HepG2 (cell line): ENCODE measurements around the gene ANKRD52. TPM values are rescaled to one million over a fixed set of nuclear protein-coding genes. Genes with fewer than 3 reads are reported as not detected.

Experiments used
- ATAC-seq: fragments of 200-7000 bp; cut with Tn5 transposase; 3 replicates; pipeline ENCODE4 v1.9.1; 2020; ENCODE audit warnings: mild to moderate bottlenecking, moderate library complexity
- BruUV-seq: library from RNA; stranded (reverse); fragments of 400-500 nt; replicated peaks from 2 replicates; lab custom pipeline; 2021; lab: Mats Ljungman, UMichigan
- CTCF ChIA-PET: fragments of 300-600 bp; formaldehyde crosslinking; extraction: SDS; loops from one replicate; lab custom pipeline; 2021; ENCODE audit warnings: low total read pairs, inconsistent platforms, low intra/inter-chr PET ratio; lab: Yijun Ruan, JAX
- POLR2A ChIA-PET: fragments of 350-600 bp; sonication (Branson Sonifier 250); formaldehyde crosslinking; loops from one replicate; lab custom pipeline; 2020; ENCODE audit warnings: antibody characterized with exemption, inconsistent platforms; lab: Yijun Ruan, JAX
- DNase-seq: peaks from one replicate; pipeline ENCODE4 v3.0.0-alpha.2; 2015; ENCODE audit warnings: low spot score
- FAIRE-seq: peaks from 3 replicates; lab custom pipeline; 2011; peaks lifted over from hg19 to GRCh38; lab: Jason Lieb, UNC
- H2AFZ ChIP-seq: one replicate; pipeline ENCODE4 v1.6.1; 2011; ENCODE audit warnings: low read length, inconsistent platforms
- H3K27ac ChIP-seq: fragments of 300-600 bp; 3 replicates; pipeline ENCODE4 v1.8.0; 2011; ENCODE audit warnings: mixed run types, mild to moderate bottlenecking, mixed read lengths, low read length, inconsistent platforms; ENCODE audit not compliant: insufficient read depth; ENCODE audit errors: extremely low read length
- H3K27me3 ChIP-seq, 2 experiments: fragments of 200-600 bp in 1 of 2; 2 replicates in 1 of 2; 3 replicates in 1 of 2; pipeline versions ENCODE4 v1.6.0 to v1.8.0; 2011; ENCODE audit warnings: low read length in 2 of 2, mild to moderate bottlenecking in 2 of 2, moderate library complexity in 2 of 2, inconsistent platforms in 1 of 2; ENCODE audit not compliant: insufficient read depth in 2 of 2, control insufficient read depth in 1 of 2
- H3K36me3 ChIP-seq, 2 experiments: fragments of 200-600 bp in 1 of 2; replicated peaks in 1 of 2; 2 replicates in 1 of 2; 3 replicates in 1 of 2; pipeline versions ENCODE4 v1.5.1 to v1.8.0; 2011; ENCODE audit warnings: low read length in 2 of 2, inconsistent platforms in 1 of 2; ENCODE audit not compliant: insufficient read depth in 2 of 2, control insufficient read depth in 1 of 2
- H3K4me1 ChIP-seq: 2 replicates; pipeline ENCODE4 v1.5.1; 2012; ENCODE audit warnings: low read length, inconsistent platforms; ENCODE audit not compliant: insufficient read depth
- H3K4me2 ChIP-seq: 2 replicates; pipeline ENCODE4 v1.6.0; 2011; ENCODE audit warnings: low read depth, low read length, inconsistent platforms
- H3K4me3 ChIP-seq, 3 experiments: fragments of 200-600 bp in 1 of 3; sonication (generic), shearing (Covaris generic) in 1 of 3; replicated peaks in 1 of 3; 2 replicates each; pipeline ENCODE4 v1.5.1; 2011 to 2016; ENCODE audit warnings: low read length in 3 of 3, inconsistent platforms in 2 of 3, low read depth in 2 of 3, mild to moderate bottlenecking in 2 of 3, control low read depth in 1 of 3, mixed read lengths in 1 of 3; ENCODE audit not compliant: insufficient read depth in 1 of 3
- H3K79me2 ChIP-seq: one replicate; pipeline ENCODE4 v1.6.1; 2011; ENCODE audit warnings: low read length, inconsistent platforms; ENCODE audit not compliant: insufficient read depth
- H3K9ac ChIP-seq: 2 replicates; pipeline ENCODE4 v1.6.0; 2011; ENCODE audit warnings: mild to moderate bottlenecking, low read depth, low read length, inconsistent platforms; ENCODE audit not compliant: insufficient read depth
- H3K9me3 ChIP-seq: 2 replicates; pipeline ENCODE4 v1.5.1; 2012; ENCODE audit warnings: mild to moderate bottlenecking, low read length
- H4K20me1 ChIP-seq: 2 replicates; pipeline ENCODE4 v1.6.0; 2011; ENCODE audit warnings: inconsistent platforms, mild to moderate bottlenecking, low read length, moderate library complexity; ENCODE audit not compliant: insufficient read depth
- AGO2 ChIP-seq: fragments of 200-400 bp; formaldehyde crosslinking; optimal IDR thresholded peaks from 2 replicates; pipeline ENCODE3; 2017; ENCODE audit warnings: mild to moderate bottlenecking, low read depth, low read length, moderate library complexity
- BCL3 ChIP-seq: sonication (generic); formaldehyde crosslinking; IDR thresholded peaks from 2 replicates; pipeline ENCODE4 v1.5.1; 2020; ENCODE audit warnings: mild to moderate bottlenecking, missing genetic modification reagents, moderate library complexity
- HES4 ChIP-seq: sonication (generic); formaldehyde crosslinking; IDR thresholded peaks from 2 replicates; pipeline ENCODE4 v1.9.0; 2021; ENCODE audit warnings: mild to moderate bottlenecking, missing genetic modification reagents, borderline replicate concordance
- HMGXB3 ChIP-seq: sonication (generic); formaldehyde crosslinking; IDR thresholded peaks from 2 replicates; pipeline ENCODE4 v1.4.0; 2020; ENCODE audit warnings: missing genetic modification reagents, borderline replicate concordance
- LCORL ChIP-seq, 2 experiments: fragments of 450-650 bp in 1 of 2; sonication (generic) in 1 of 2; formaldehyde crosslinking in 1 of 2; IDR thresholded peaks; 2 replicates each; pipeline versions ENCODE4 v1.5.0 to v1.6.1; 2017 to 2020; ENCODE audit warnings: antibody characterized with exemption in 1 of 2, missing genetic modification reagents in 1 of 2
- MTF1 ChIP-seq: sonication (generic); formaldehyde crosslinking; IDR thresholded peaks from 2 replicates; pipeline ENCODE4 v1.5.0; 2020; ENCODE audit warnings: missing genetic modification reagents
- NFRKB ChIP-seq: fragments of 450-650 bp; IDR thresholded peaks from 2 replicates; pipeline ENCODE4 v1.6.1; 2017
- SAFB2 ChIP-seq: sonication (generic); formaldehyde crosslinking; IDR thresholded peaks from 2 replicates; pipeline ENCODE4 v1.5.1; 2020; ENCODE audit warnings: missing genetic modification reagents, low read depth, mild to moderate bottlenecking, borderline replicate concordance
- TSC22D2 ChIP-seq: sonication (generic); formaldehyde crosslinking; IDR thresholded peaks from 2 replicates; pipeline ENCODE4 v1.5.1; 2020; ENCODE audit warnings: missing genetic modification reagents, mild to moderate bottlenecking, borderline replicate concordance
- ZNF30 ChIP-seq: sonication (generic); formaldehyde crosslinking; IDR thresholded peaks from 2 replicates; pipeline ENCODE4 v1.5.0; 2020; ENCODE audit warnings: mild to moderate bottlenecking, missing genetic modification reagents
- ZNF343 ChIP-seq: sonication (generic); formaldehyde crosslinking; IDR thresholded peaks from 2 replicates; pipeline ENCODE4 v1.4.0; 2020; ENCODE audit warnings: mild to moderate bottlenecking, missing genetic modification reagents
- ZNF709 ChIP-seq: sonication (generic); formaldehyde crosslinking; IDR thresholded peaks from 2 replicates; pipeline ENCODE4 v1.5.0; 2020; ENCODE audit warnings: mild to moderate bottlenecking, missing genetic modification reagents
- ZNF790 ChIP-seq: sonication (generic); formaldehyde crosslinking; IDR thresholded peaks from 2 replicates; pipeline ENCODE4 v1.8.0; 2022; ENCODE audit warnings: missing genetic modification reagents, mild to moderate bottlenecking, borderline replicate concordance
- WGBS: methylation state at CpG from one replicate; pipeline ENCODE4 v1.1.6; 2017; ENCODE audit warnings: low lambda C conversion rate; 5-methylcytosine and 5-hydroxymethylcytosine counted together
- in situ Hi-C: cut with HindIII; loops from 2 replicates; pipeline ENCODE4 v1.10.0; 2017; ENCODE audit warnings: low pct_unique_long_range_greater_than_20kb; ENCODE audit not compliant: extremely low pct_ligation_motif_present
- intact Hi-C: fragments of 100-400 bp; cut with micrococcal nuclease; formaldehyde crosslinking; loops from one replicate; pipeline ENCODE4 v1.10.0; 2022; ENCODE audit not compliant: unreplicated experiment
- polyA plus RNA-seq, 8 experiments: library from polyadenylated mRNA; depleted of rRNA in 3 of 8; stranded (reverse) in 7 of 8; unstranded in 1 of 8; fragments of >200 nt; fragmentation: Illumina TruSeq in 4 of 8; extraction: Trizol in 4 of 8; gene quantifications; 2 replicates each; pipeline versions ENCODE4 v1.2.1 to v1.2.3, GENCODE V29; 2011 to 2016; ENCODE audit warnings: low read depth in 4 of 8, missing spikeins in 1 of 8, mixed read lengths in 1 of 8; ENCODE audit not compliant: insufficient read depth in 1 of 8
- total RNA-seq, 5 experiments: library from RNA; depleted of rRNA; stranded (reverse); fragments of >200 nt; fragmentation: Illumina TruSeq; extraction: Trizol; gene quantifications; 2 replicates each; pipeline ENCODE4 v1.2.3, GENCODE V29; 2016; ENCODE audit warnings: low read depth in 1 of 5
- TF ChIP-seq, protein P1 (sequence below): sonication (generic); formaldehyde crosslinking; IDR thresholded peaks from 2 replicates; pipeline ENCODE4 v1.4.0; 2020; ENCODE audit warnings: mild to moderate bottlenecking, missing genetic modification reagents
- TF ChIP-seq, protein P2 (sequence below): sonication (generic); formaldehyde crosslinking; IDR thresholded peaks from 2 replicates; pipeline ENCODE4 v1.4.0; 2020; ENCODE audit warnings: missing genetic modification reagents

ANKRD52 gene
- total and polyA plus RNA-seq, 2 of the 13 experiments (the other 11 are each of a cell fraction or from before 2014, with no cell fraction given) = 7.8 to 9.2 TPM

- 2% methylated on average over 4 of the region's 4 CpGs for WGBS
- Histone ChIP-seq H3K36me3 (no peaks in the 10 kb centered on the region; a peak in 2 of 5 replicates), H4K20me1 (no peaks in the 10 kb centered on the region), H3K79me2 (peaks cover 12% of the 10 kb centered on the region), H3K27ac (peak overlapping the region; percentile 89), H3K9me3 (no peaks in the 10 kb centered on the region), H3K4me1 (peaks cover 37% of the 10 kb centered on the region), H3K27me3 (no peaks in the 10 kb centered on the region; a peak in 1 of 5 replicates), H3K9ac (peak overlapping the region; percentile 90), H2AFZ (no peak overlapping the region), H3K4me2 (peak overlapping the region; percentile 95), H3K4me3 (peak overlapping the region; percentile 91 to 94 (median 91))
- ChIA-PET CTCF (interaction anchor here (1.1 to 2.6 kb wide), 3 partner anchors 10 to 95 kb away, joined by 3 to 12 read pairs (median 3); partner anchors contain the start of gene ANKRD52), POLR2A (interaction anchor here (0.7 to 3.8 kb wide), 26 partner anchors 9 to 1232 kb away, joined by 3 to 96 read pairs (median 10); partner anchors contain the start of genes ANKRD52, CNPY2, COQ10A and CS)
- BruUV-seq = no TSS peak
- DNase-seq = no peak
- in situ Hi-C loops (loop anchor here (5.0 kb wide), 1 partner anchor 35 kb away; the partner anchor contains the start of gene ANKRD52), intact Hi-C loops (loop anchor here (2.0 to 5.0 kb wide), 2 partner anchors 35 to 104 kb away; partner anchors contain the start of genes ANKRD52 and ZC3H10)
- no peak for ATAC-seq
- no peak for FAIRE-seq
- no peak for TF ChIP-seq SAFB2 (CRISPR knock-in tag)
- TF ChIP-seq, protein P1, sequence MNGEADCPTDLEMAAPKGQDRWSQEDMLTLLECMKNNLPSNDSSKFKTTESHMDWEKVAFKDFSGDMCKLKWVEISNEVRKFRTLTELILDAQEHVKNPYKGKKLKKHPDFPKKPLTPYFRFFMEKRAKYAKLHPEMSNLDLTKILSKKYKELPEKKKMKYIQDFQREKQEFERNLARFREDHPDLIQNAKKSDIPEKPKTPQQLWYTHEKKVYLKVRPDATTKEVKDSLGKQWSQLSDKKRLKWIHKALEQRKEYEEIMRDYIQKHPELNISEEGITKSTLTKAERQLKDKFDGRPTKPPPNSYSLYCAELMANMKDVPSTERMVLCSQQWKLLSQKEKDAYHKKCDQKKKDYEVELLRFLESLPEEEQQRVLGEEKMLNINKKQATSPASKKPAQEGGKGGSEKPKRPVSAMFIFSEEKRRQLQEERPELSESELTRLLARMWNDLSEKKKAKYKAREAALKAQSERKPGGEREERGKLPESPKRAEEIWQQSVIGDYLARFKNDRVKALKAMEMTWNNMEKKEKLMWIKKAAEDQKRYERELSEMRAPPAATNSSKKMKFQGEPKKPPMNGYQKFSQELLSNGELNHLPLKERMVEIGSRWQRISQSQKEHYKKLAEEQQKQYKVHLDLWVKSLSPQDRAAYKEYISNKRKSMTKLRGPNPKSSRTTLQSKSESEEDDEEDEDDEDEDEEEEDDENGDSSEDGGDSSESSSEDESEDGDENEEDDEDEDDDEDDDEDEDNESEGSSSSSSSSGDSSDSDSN (CRISPR knock-in tag) = no peak
- TF ChIP-seq LCORL (IDR thresholded peaks at IDR 0.05) = no peak
- 0 out of 2 replicates have a peak, but pooled peaks have one; percentile 5 for TF ChIP-seq LCORL (CRISPR knock-in tag; IDR thresholded peaks at IDR 0.05)
- TF ChIP-seq ZNF709 = no peak
- no peak for TF ChIP-seq BCL3
- TF ChIP-seq NFRKB = no peak
- TF ChIP-seq HES4 (CRISPR knock-in tag) = no peak
- no peak for TF ChIP-seq HMGXB3 (CRISPR knock-in tag)
- 0 out of 2 replicates have a peak, but pooled peaks have one; percentile 2 for TF ChIP-seq ZNF30 (CRISPR knock-in tag)
- peak; percentile 7; the same call in 1 of the 2 replicates for TF ChIP-seq ZNF343
- peak; percentile 3 for TF ChIP-seq AGO2
- TF ChIP-seq ZNF790 (CRISPR knock-in tag) = no peak
- no peak for TF ChIP-seq TSC22D2 (CRISPR knock-in tag)
- TF ChIP-seq MTF1 (CRISPR knock-in tag) = no peak
- TF ChIP-seq, protein P2, sequence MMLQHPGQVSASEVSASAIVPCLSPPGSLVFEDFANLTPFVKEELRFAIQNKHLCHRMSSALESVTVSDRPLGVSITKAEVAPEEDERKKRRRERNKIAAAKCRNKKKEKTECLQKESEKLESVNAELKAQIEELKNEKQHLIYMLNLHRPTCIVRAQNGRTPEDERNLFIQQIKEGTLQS (CRISPR knock-in tag) = no peak
These were observed 35.7 kb downstream of the ANKRD52 start for GRCh38 chr12:56222531-56222895.
